HCT116 (cell line): ENCODE data around the gene SYNJ1.
"Not testable (repeated sequence)": the region's sequence is repeated elsewhere in the genome, so short reads cannot be mapped to it uniquely, and the experiment has no call there.

ENCODE experiments used
- ATF3 ChIP-seq: IDR thresholded peaks from 2 replicates; pipeline ENCODE4 v1.6.1; 2012
- CEBPB ChIP-seq: IDR thresholded peaks from 2 replicates; pipeline ENCODE4 v1.6.1; 2012; ENCODE audit warnings: low read depth
- CTCF ChIP-seq, 3 experiments: fragments of 200-600 bp in 1 of 3; sonication (generic) in 1 of 3; IDR thresholded peaks in 2 of 3; conservative IDR thresholded peaks in 1 of 3; 2 replicates each; pipeline ENCODE4 v1.5.1; 2012 to 2017; ENCODE audit warnings: low read depth in 2 of 3, low read length in 2 of 3, antibody characterized with exemption in 1 of 3, borderline replicate concordance in 1 of 3, control low read depth in 1 of 3, mild to moderate bottlenecking in 1 of 3, mixed read lengths in 1 of 3, mixed run types in 1 of 3, moderate library complexity in 1 of 3; ENCODE audit not compliant: insufficient read depth in 1 of 3
- EZH2 ChIP-seq: fragments of 200-600 bp; sonication (generic); IDR thresholded peaks from 2 replicates; pipeline ENCODE4 v1.6.1; 2017; ENCODE audit warnings: antibody characterized with exemption, mixed run types
- EZH2phosphoT487 ChIP-seq: fragments of 200-600 bp; IDR thresholded peaks from 2 replicates; pipeline ENCODE4 v1.6.1; 2018; ENCODE audit warnings: antibody characterized with exemption, borderline replicate concordance
- MAX ChIP-seq: IDR thresholded peaks from 2 replicates; pipeline ENCODE4 v1.6.1; 2012
- POLR2A ChIP-seq: IDR thresholded peaks from 2 replicates; pipeline ENCODE4 v1.7.0; 2011; ENCODE audit warnings: borderline replicate concordance; ENCODE audit not compliant: insufficient read depth, insufficient read length; ENCODE audit errors: extremely low read depth
- POLR2AphosphoS5 ChIP-seq: IDR thresholded peaks from 2 replicates; pipeline ENCODE4 v1.6.1; 2011; ENCODE audit warnings: mild to moderate bottlenecking, low read depth, low read length, moderate library complexity
- REST ChIP-seq: IDR thresholded peaks from 2 replicates; pipeline ENCODE4 v1.6.1; 2012; ENCODE audit warnings: low read depth
- SP1 ChIP-seq: IDR thresholded peaks from 2 replicates; pipeline ENCODE4 v1.6.1; 2012; ENCODE audit warnings: low read depth
- YY1 ChIP-seq: IDR thresholded peaks from 2 replicates; pipeline ENCODE4 v1.6.1; 2011; ENCODE audit warnings: low read length, low read depth, moderate library complexity, mild to moderate bottlenecking; ENCODE audit not compliant: insufficient replicate concordance; ENCODE audit errors: extremely low read depth
- ZBTB33 ChIP-seq: IDR thresholded peaks from 2 replicates; pipeline ENCODE4 v1.6.1; 2011; ENCODE audit warnings: mild to moderate bottlenecking, low read length, moderate library complexity; ENCODE audit not compliant: insufficient replicate concordance; ENCODE audit errors: extremely low read depth
- ZFX ChIP-seq: fragments of 450-650 bp; IDR thresholded peaks from 2 replicates; pipeline ENCODE4 v1.6.1; 2017
- ZNF274 ChIP-seq: fragments of 200-500 bp; sonication (Bioruptor generic); IDR thresholded peaks from 2 replicates; pipeline ENCODE4 v1.6.1; 2014; ENCODE audit warnings: mild to moderate bottlenecking, low read depth, low read length, inconsistent platforms

- TF ChIP-seq ATF3; MAX; ZBTB33; POLR2A; CTCF (IDR thresholded peaks at IDR 0.05 in 2 of 3, conservative IDR thresholded peaks at IDR 0.05 in 1 of 3; ENCODE audit: borderline replicate concordance in 1 of 3, insufficient read depth in 1 of 3, low read depth in 2 of 3, low read length in 2 of 3); EZH2phosphoT487; POLR2AphosphoS5; ZNF274; YY1; REST; CEBPB; EZH2; ZFX; SP1: not testable (repeated sequence)
Observed at GRCh38 chr21:32618218-32618617, 109.6 kb downstream of the SYNJ1 start.
